DND-41 (cell line): ENCODE measurements around the gene MYPN.

ENCODE experiments used
- ATAC-seq: fragments of 200-7000 bp; cut with Tn5 transposase; 3 replicates; pipeline ENCODE4 v1.9.1; 2021; ENCODE audit warnings: low read depth; ENCODE audit not compliant: insufficient read depth
- DNase-seq: peaks from one replicate; pipeline ENCODE4 v3.0.0-alpha.2; 2020
- H2AFZ ChIP-seq: 2 replicates; pipeline ENCODE4 v1.6.0; 2012; ENCODE audit warnings: low read depth, low read length
- H3K27ac ChIP-seq: 2 replicates; pipeline ENCODE4 v1.5.1; 2012; ENCODE audit warnings: low read length, inconsistent platforms
- H3K27me3 ChIP-seq: fragments of 200-600 bp; sonication (generic); 2 replicates; pipeline ENCODE4 v1.6.0; 2012; ENCODE audit warnings: low read length, mild to moderate bottlenecking, inconsistent platforms; ENCODE audit not compliant: insufficient read depth, poor library complexity
- H3K36me3 ChIP-seq: 2 replicates; pipeline ENCODE4 v1.5.1; 2012; ENCODE audit warnings: low read length, inconsistent platforms; ENCODE audit not compliant: insufficient read depth
- H3K4me1 ChIP-seq: 2 replicates; pipeline ENCODE4 v1.5.1; 2012; ENCODE audit warnings: mild to moderate bottlenecking, low read length; ENCODE audit not compliant: insufficient read depth
- H3K4me2 ChIP-seq: 2 replicates; pipeline ENCODE4 v1.6.0; 2012; ENCODE audit warnings: mild to moderate bottlenecking, moderate library complexity, low read length, inconsistent platforms; ENCODE audit not compliant: insufficient read depth
- H3K4me3 ChIP-seq, 2 experiments: fragments of 200-600 bp in 1 of 2; shearing (Covaris generic) in 1 of 2; 2 replicates each; pipeline ENCODE4 v1.5.1; 2012 to 2016; ENCODE audit warnings: inconsistent platforms in 2 of 2, low read length in 2 of 2, mild to moderate bottlenecking in 2 of 2, low read depth in 1 of 2, moderate library complexity in 1 of 2
- H3K79me2 ChIP-seq: 2 replicates; pipeline ENCODE4 v1.6.0; 2012; ENCODE audit warnings: low read length, inconsistent platforms; ENCODE audit not compliant: insufficient read depth
- H3K9ac ChIP-seq: 2 replicates; pipeline ENCODE4 v1.6.0; 2012; ENCODE audit warnings: low read depth, mild to moderate bottlenecking, inconsistent platforms, low read length, moderate library complexity
- H3K9me3 ChIP-seq: 2 replicates; pipeline ENCODE4 v1.5.1; 2012; ENCODE audit warnings: low read length, moderate library complexity, mild to moderate bottlenecking, inconsistent platforms; ENCODE audit not compliant: insufficient read depth, severe bottlenecking
- H4K20me1 ChIP-seq: 2 replicates; pipeline ENCODE4 v1.6.0; 2012; ENCODE audit warnings: low read length; ENCODE audit not compliant: insufficient read depth
- CTCF ChIP-seq: IDR thresholded peaks from 2 replicates; pipeline ENCODE4 v1.5.1; 2012; ENCODE audit warnings: borderline replicate concordance, low read length, moderate library complexity, mild to moderate bottlenecking; ENCODE audit not compliant: poor library complexity, severe bottlenecking; ENCODE audit errors: extremely low read depth
- EZH2 ChIP-seq: IDR thresholded peaks from 3 replicates; pipeline ENCODE4 v1.6.1; 2012; ENCODE audit warnings: borderline replicate concordance, low read depth, mild to moderate bottlenecking, moderate library complexity, low read length, inconsistent platforms; ENCODE audit not compliant: severe bottlenecking

MYPN gene

GRCh38 chr10:68077026-68077425 is 32.3 kb upstream of the MYPN start:
- Histone ChIP-seq H3K9ac (no peak overlapping the region), H3K9me3 (no peaks in the 10 kb centered on the region), H3K27ac (no peak overlapping the region), H3K79me2 (peaks cover 31% of the 10 kb centered on the region), H3K4me1 (peaks cover 25% of the 10 kb centered on the region), H3K36me3 (peaks cover 4% of the 10 kb centered on the region; the same call in 1 of the 2 replicates), H4K20me1 (peaks cover 3% of the 10 kb centered on the region; the same call in 1 of the 2 replicates), H3K4me3 (no peak overlapping the region), H3K27me3 (no peaks in the 10 kb centered on the region), H2AFZ (no peak overlapping the region), H3K4me2 (no peak overlapping the region)
- no peak for DNase-seq
- TF ChIP-seq EZH2 (no peak), CTCF (no peak)
- no peak for ATAC-seq

GRCh38 chr10:68079434-68079833 is 29.9 kb upstream of the MYPN start:
- no peak overlapping the region for H3K4me2 ChIP-seq
- no peak overlapping the region for H3K4me3 ChIP-seq
- no peaks in the 10 kb centered on the region for H3K9me3 ChIP-seq
- H3K27ac ChIP-seq, result no peak overlapping the region
- no peaks in the 10 kb centered on the region for H3K36me3 ChIP-seq
- peaks cover 7% of the 10 kb centered on the region for H3K79me2 ChIP-seq
- DNase-seq (no peak), ATAC-seq (no peak)
- no peak overlapping the region for H2AFZ ChIP-seq
- TF ChIP-seq EZH2, result no peak
- TF ChIP-seq CTCF, result no peak
- no peak overlapping the region for H3K9ac ChIP-seq
- peaks cover 7% of the 10 kb centered on the region for H3K27me3 ChIP-seq
- H4K20me1 ChIP-seq, result no peaks in the 10 kb centered on the region
- H3K4me1 ChIP-seq, result peaks cover 7% of the 10 kb centered on the region

- no peak overlapping the region for H3K4me3 ChIP-seq
- H3K4me1 ChIP-seq, result no peaks in the 10 kb centered on the region
- H3K36me3 ChIP-seq, result no peaks in the 10 kb centered on the region
- DNase-seq, result no peak
- H4K20me1 ChIP-seq, result no peaks in the 10 kb centered on the region
- TF ChIP-seq EZH2, result no peak
- TF ChIP-seq CTCF, result no peak
- H3K27me3 ChIP-seq, result peaks cover 7% of the 10 kb centered on the region
- H3K79me2 ChIP-seq, result no peaks in the 10 kb centered on the region
- no peak overlapping the region for H3K27ac ChIP-seq
- no peak overlapping the region for H2AFZ ChIP-seq
- no peak overlapping the region for H3K4me2 ChIP-seq
- H3K9ac ChIP-seq, result no peak overlapping the region
- no peaks in the 10 kb centered on the region for H3K9me3 ChIP-seq
- no peak for ATAC-seq
Measured at GRCh38 chr10:68080853-68081431, 28.3 kb upstream of the MYPN start.
